Activated T-cell treated with anti-CD3 and anti-CD28 coated beads for 1 hour (primary cell): ENCODE data around the gene TP73.

ENCODE experiments used
- DNase-seq: peaks from one replicate; pipeline ENCODE4 v3.0.0-alpha.2; 2020; ENCODE audit warnings: low read depth

TP73 gene

GRCh38 chr1:3708791-3709190 lies 56.5 kb downstream of the TP73 start:
- no peak for DNase-seq

- DNase-seq = no peak
Measured at GRCh38 chr1:3710251-3710650, 57.9 kb downstream of the TP73 start.

- DNase-seq = no peak
Measured at GRCh38 chr1:3711381-3711779, 59.1 kb downstream of the TP73 start.

- no peak for DNase-seq
Measured at GRCh38 chr1:3711780-3712451, 59.6 kb downstream of the TP73 start.

- DNase-seq = no peak
Measured at GRCh38 chr1:3712573-3713535, 60.5 kb downstream of the TP73 start.

GRCh38 chr1:3713840-3714239 lies 61.5 kb downstream of the TP73 start:
- no peak for DNase-seq

- no peak for DNase-seq
Measured at GRCh38 chr1:3714284-3714741, 62.0 kb downstream of the TP73 start.

GRCh38 chr1:3714814-3715213 lies 62.5 kb downstream of the TP73 start:
- DNase-seq = no peak

GRCh38 chr1:3716351-3716750 lies 64.0 kb downstream of the TP73 start:
- no peak for DNase-seq

- no peak for DNase-seq
Measured at GRCh38 chr1:3717041-3717714, 64.9 kb downstream of the TP73 start.

GRCh38 chr1:3717715-3718601 lies 65.6 kb downstream of the TP73 start:
- DNase-seq = no peak

- no peak for DNase-seq
Measured at GRCh38 chr1:3718764-3719163, 66.4 kb downstream of the TP73 start.

- DNase-seq = no peak
Measured at GRCh38 chr1:3721955-3722465, 69.7 kb downstream of the TP73 start.

GRCh38 chr1:3722846-3723245 lies 70.5 kb downstream of the TP73 start:
- no peak for DNase-seq

GRCh38 chr1:3724416-3725030 lies 72.2 kb downstream of the TP73 start:
- peak; percentile 82 for DNase-seq

GRCh38 chr1:3725366-3725765 lies 73.0 kb downstream of the TP73 start:
- no peak for DNase-seq

- DNase-seq = no peak
Measured at GRCh38 chr1:3727042-3727824, 74.9 kb downstream of the TP73 start.

GRCh38 chr1:3727825-3728776 lies 75.8 kb downstream of the TP73 start:
- DNase-seq = no peak
